HG03196 (cell line): Measurements from ENCODE around the gene ZNF611.
"Not testable (repeated sequence)": the region's sequence is repeated elsewhere in the genome, so short reads cannot be mapped to it uniquely, and the experiment has no call there.

ENCODE experiments used
- ATAC-seq: cut with Tn5 transposase; IDR thresholded peaks from one replicate; pipeline ENCODE4 v1.9.1; 2021; ENCODE audit not compliant: unreplicated experiment

The ZNF611 gene

GRCh38 chr19:52734893-52735661 is at the start of gene ZNF611:
ZNF611 (minus strand) TSS chr19:52735044; CDS start chr19:52715894, 19,150 bp downstream.
- peak; percentile 97 for ATAC-seq

- ATAC-seq: not testable (repeated sequence)
Observed at GRCh38 chr19:52782864-52783263, 48.0 kb upstream of the ZNF611 start.

- no peak for ATAC-seq
Observed at GRCh38 chr19:52778811-52779210, 44.0 kb upstream of the ZNF611 start.

- ATAC-seq: not testable (repeated sequence)
Observed at GRCh38 chr19:52756447-52756846, 21.6 kb upstream of the ZNF611 start.

GRCh38 chr19:52749780-52750179 is 14.9 kb upstream of the ZNF611 start:
- no peak for ATAC-seq

GRCh38 chr19:52748336-52748950 is 13.6 kb upstream of the ZNF611 start:
- ATAC-seq: no peak

GRCh38 chr19:52745919-52746318 is 11.1 kb upstream of the ZNF611 start:
- not testable (repeated sequence) for ATAC-seq

GRCh38 chr19:52743091-52743490 is 8.2 kb upstream of the ZNF611 start:
- no peak for ATAC-seq

GRCh38 chr19:52742516-52742915 is 7.7 kb upstream of the ZNF611 start:
- ATAC-seq: no peak

- ATAC-seq: no peak
Observed at GRCh38 chr19:52741951-52742485, 7.2 kb upstream of the ZNF611 start.

- not testable (repeated sequence) for ATAC-seq
Observed at GRCh38 chr19:52741371-52741770, 6.5 kb upstream of the ZNF611 start.

GRCh38 chr19:52739576-52739975 is 4.7 kb upstream of the ZNF611 start:
- no peak for ATAC-seq

GRCh38 chr19:52735734-52736133 is 890 bp upstream of the ZNF611 start:
- no peak for ATAC-seq

- ATAC-seq: peak; percentile 24
Observed at GRCh38 chr19:52734331-52734892, 432 bp downstream of the ZNF611 start.

- not testable (repeated sequence) for ATAC-seq
Observed at GRCh38 chr19:52726051-52726450, 8.8 kb downstream of the ZNF611 start.

- no peak for ATAC-seq
Observed at GRCh38 chr19:52725528-52725961, 9.3 kb downstream of the ZNF611 start.

GRCh38 chr19:52724701-52725514 is 9.9 kb downstream of the ZNF611 start:
- ATAC-seq: no peak

GRCh38 chr19:52723907-52724598 is 10.8 kb downstream of the ZNF611 start:
- not testable (repeated sequence) for ATAC-seq

- ATAC-seq: no peak
Observed at GRCh38 chr19:52722062-52723003, 12.5 kb downstream of the ZNF611 start.
